Measurements from ENCODE around the gene SRGAP2B.
"Not testable (repeated sequence)": the region's sequence is repeated elsewhere in the genome, so short reads cannot be mapped to it uniquely, and the experiment has no call there.

DNA sequence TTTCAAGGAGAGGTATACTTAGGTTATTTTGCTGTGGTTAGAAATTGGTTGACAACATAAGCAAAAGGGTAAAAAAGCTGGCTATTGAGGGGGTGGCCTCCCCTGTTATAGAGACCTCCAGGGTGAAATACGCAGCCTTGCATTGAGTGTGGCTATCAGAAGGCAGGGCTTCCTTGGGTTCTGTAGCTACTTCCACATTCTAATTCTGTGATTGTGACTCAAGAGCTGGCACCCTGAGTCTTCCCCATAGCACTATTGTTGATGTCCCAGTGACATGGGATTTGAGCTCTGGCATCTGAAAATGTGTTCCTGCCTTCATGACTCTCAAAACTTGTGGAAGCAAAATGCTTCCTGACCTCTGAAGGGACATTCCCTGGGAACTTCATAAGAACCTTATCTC is 39.3 kb upstream of the SRGAP2B start:
- TF ChIP-seq, protein P1, sequence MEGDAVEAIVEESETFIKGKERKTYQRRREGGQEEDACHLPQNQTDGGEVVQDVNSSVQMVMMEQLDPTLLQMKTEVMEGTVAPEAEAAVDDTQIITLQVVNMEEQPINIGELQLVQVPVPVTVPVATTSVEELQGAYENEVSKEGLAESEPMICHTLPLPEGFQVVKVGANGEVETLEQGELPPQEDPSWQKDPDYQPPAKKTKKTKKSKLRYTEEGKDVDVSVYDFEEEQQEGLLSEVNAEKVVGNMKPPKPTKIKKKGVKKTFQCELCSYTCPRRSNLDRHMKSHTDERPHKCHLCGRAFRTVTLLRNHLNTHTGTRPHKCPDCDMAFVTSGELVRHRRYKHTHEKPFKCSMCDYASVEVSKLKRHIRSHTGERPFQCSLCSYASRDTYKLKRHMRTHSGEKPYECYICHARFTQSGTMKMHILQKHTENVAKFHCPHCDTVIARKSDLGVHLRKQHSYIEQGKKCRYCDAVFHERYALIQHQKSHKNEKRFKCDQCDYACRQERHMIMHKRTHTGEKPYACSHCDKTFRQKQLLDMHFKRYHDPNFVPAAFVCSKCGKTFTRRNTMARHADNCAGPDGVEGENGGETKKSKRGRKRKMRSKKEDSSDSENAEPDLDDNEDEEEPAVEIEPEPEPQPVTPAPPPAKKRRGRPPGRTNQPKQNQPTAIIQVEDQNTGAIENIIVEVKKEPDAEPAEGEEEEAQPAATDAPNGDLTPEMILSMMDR (IDR thresholded peaks at IDR 0.05): not testable (repeated sequence)
- not testable (repeated sequence) for TF ChIP-seq POLR2A (IDR thresholded peaks at IDR 0.05)
